ENCODE measurements around the gene SMAD6. TPM values are rescaled to one million over a fixed set of nuclear protein-coding genes. Genes with fewer than 3 reads are reported as not detected.

SMAD6 gene
- total and polyA plus RNA-seq, 2 of the 4 experiments (the other 2 are of a cell fraction): 4.8 to 8.5 TPM

- peak; percentile 34 for TF ChIP-seq CTCF (conservative IDR thresholded peaks at IDR 0.05; ENCODE audit: low read depth, low read length)
Observed at GRCh38 chr15:66707310-66708082, 5.5 kb downstream of the SMAD6 start (continued).

- in situ Hi-C loops (cut with MboI; ENCODE audit: low sequenced_read_pairs): loop anchor here (5.0 to 25.0 kb wide), 2 partner anchors 64 to 129 kb away; no protein-coding TSS in a partner anchor
- Histone ChIP-seq H3K9me3 (ENCODE audit: control insufficient read depth, insufficient read depth, low read length) (no peaks in the 10 kb centered on the region), H3K27ac (ENCODE audit: insufficient read depth, low read length) (no peak overlapping the region), H3K9ac (ENCODE audit: low read depth, low read length) (no peak overlapping the region), H3K27me3 (ENCODE audit: control insufficient read depth, insufficient read depth, low read length) (no peaks in the 10 kb centered on the region), H2AK5ac (ENCODE audit: low read depth, low read length) (peak overlapping the region; percentile 16; the same call in 1 of the 2 replicates), H4K8ac (ENCODE audit: low read depth in 2 of 2, low read length in 2 of 2) (no peak overlapping the region), H3K56ac (ENCODE audit: extremely low read depth, insufficient read depth, low read length) (no peak overlapping the region), H3K14ac (replicated peaks; ENCODE audit: low read depth, low read length) (no peak overlapping the region), H2AK9ac (replicated peaks; ENCODE audit: low read depth, low read length, poor library complexity) (no peak overlapping the region), H3K4me1 (ENCODE audit: control insufficient read depth, insufficient read depth, low read length) (peaks cover 34% of the 10 kb centered on the region), H4K20me1 (ENCODE audit: insufficient read depth, low read length) (peaks cover 36% of the 10 kb centered on the region), H3K36me3 (ENCODE audit: control insufficient read depth, insufficient read depth, low read length) (peaks cover 7% of the 10 kb centered on the region), H3K4me3 (ENCODE audit: insufficient read depth, low read depth, low read length) (no peak overlapping the region), H2BK15ac (ENCODE audit: low read depth, low read length) (no peak overlapping the region), H3K9me1 (ENCODE audit: insufficient read depth, low read length) (peaks cover 35% of the 10 kb centered on the region), H2BK20ac (ENCODE audit: low read depth, low read length) (no peak overlapping the region), H3K18ac (ENCODE audit: low read depth, low read length) (no peak overlapping the region), H3K79me1 (ENCODE audit: low read depth in 1 of 2, low read length in 2 of 2) (peaks cover 21 to 90% of the 10 kb centered on the region in 2 experiments), H4K5ac (ENCODE audit: low read depth, low read length) (no peak overlapping the region), H2BK120ac (ENCODE audit: low read depth, low read length) (no peak overlapping the region), H2BK5ac (ENCODE audit: low read depth, low read length, poor library complexity, severe bottlenecking) (no peak overlapping the region), H3K4ac (ENCODE audit: low read depth, low read length) (no peak overlapping the region; the same call in 1 of the 2 replicates), H3K4me2 (ENCODE audit: low read depth, low read length) (no peak overlapping the region), H3K23ac (ENCODE audit: low read depth, low read length) (no peak overlapping the region), H2AFZ (replicated peaks; ENCODE audit: low read length, poor library complexity) (no peak overlapping the region), H4K91ac (ENCODE audit: insufficient read depth, low read depth, low read length) (no peak overlapping the region)
- ChIA-PET POLR2A (ENCODE audit: unreplicated experiment) (no interaction called here), CTCF (interaction anchor here (2.4 kb wide), 1 partner anchor 143 kb away, joined by 8 read pairs; no protein-coding TSS in a partner anchor)
- ATAC-seq (ENCODE audit: low read depth) (no peak), DNase-seq (no peak)
- BruUV-seq (replicated peaks): no TSS peak
- intact Hi-C loops (cut with micrococcal nuclease): loop anchor here (5.0 to 10.0 kb wide), 2 partner anchors 79 to 204 kb away; partner anchors contain the start of genes RPL4 and ZWILCH
- dilution Hi-C loops (cut with HindIII; ENCODE audit: low sequenced_read_pairs, unreplicated experiment): no loop called here
- WGBS, 2 experiments (ENCODE audit: extremely low coverage in 2 of 2, insufficient read length in 1 of 2): no CpG with 5 or more reads among the region's 7 CpGs
- TF ChIP-seq FOS (IDR thresholded peaks at IDR 0.05; ENCODE audit: low read depth, low read length): no peak
- TF ChIP-seq MAZ (IDR thresholded peaks at IDR 0.05; ENCODE audit: borderline replicate concordance, low read depth, low read length): no peak
- TF ChIP-seq NFE2L2 (IDR thresholded peaks at IDR 0.05; ENCODE audit: low read depth, low read length): no peak
- no peak for TF ChIP-seq POLR2A (IDR thresholded peaks at IDR 0.05; ENCODE audit: low read depth, low read length)
- no peak for TF ChIP-seq SMC3 (IDR thresholded peaks at IDR 0.05; ENCODE audit: low read depth, low read length)
- TF ChIP-seq CTCF (conservative IDR thresholded peaks at IDR 0.05; ENCODE audit: low read depth, low read length): no peak
- TF ChIP-seq MAFK (IDR thresholded peaks at IDR 0.05; ENCODE audit: low read depth, low read length): no peak
- TF ChIP-seq CHD1 (IDR thresholded peaks at IDR 0.05; ENCODE audit: low read depth, low read length): no peak
- TF ChIP-seq USF2 (IDR thresholded peaks at IDR 0.05; ENCODE audit: low read depth, low read length): no peak
- no peak for TF ChIP-seq CEBPB (IDR thresholded peaks at IDR 0.05; ENCODE audit: low read depth, low read length)
- no peak for TF ChIP-seq RFX5 (IDR thresholded peaks at IDR 0.05; ENCODE audit: low read depth, low read length)
Observed at GRCh38 chr15:66708389-66708788, 6.4 kb downstream of the SMAD6 start.

Measured in IMR-90 (cell line).